Vagina (tissue), 2 donors: Measurements from ENCODE around the gene MAPK11. TPM values are rescaled to one million over a fixed set of nuclear protein-coding genes. Genes with fewer than 3 reads are reported as not detected.

Experiments
- DNase-seq, 2 donors: peaks; one replicate each; pipeline ENCODE4 v3.0.0-alpha.2; 2017; ENCODE audit errors: extremely low spot score in 2 of 2
- H3K27ac ChIP-seq: fragments of 200-600 bp; sonication (generic); one replicate; pipeline ENCODE4 v1.5.1; 2019
- H3K27me3 ChIP-seq: fragments of 200-600 bp; sonication (generic); one replicate; pipeline ENCODE4 v1.5.1; 2019
- H3K36me3 ChIP-seq, 2 donors: fragments of 200-600 bp; sonication (generic); one replicate each; pipeline ENCODE4 v1.5.1; 2017 to 2019
- H3K4me1 ChIP-seq: fragments of 200-600 bp; sonication (generic); one replicate; pipeline ENCODE4 v1.5.1; 2019
- H3K4me3 ChIP-seq, 2 donors: fragments of 200-600 bp; sonication (generic); 1 replicate in 1 of 2; 2 replicates in 1 of 2; pipeline ENCODE4 v1.5.1; 2016 to 2019
- H3K9me3 ChIP-seq: fragments of 200-600 bp; sonication (generic); one replicate; pipeline ENCODE4 v1.5.1; 2019
- POLR2A ChIP-seq, 2 donors: fragments of 450-650 bp; IDR thresholded peaks; one replicate each; pipeline ENCODE4 v1.6.1; 2017; ENCODE audit warnings: antibody characterized with exemption in 2 of 2, mild to moderate bottlenecking in 2 of 2, moderate library complexity in 2 of 2
- POLR2AphosphoS5 ChIP-seq, 2 donors: sonication (generic); formaldehyde crosslinking; IDR thresholded peaks; one replicate each; pipeline ENCODE4 v1.9.0; 2017; ENCODE audit warnings: antibody characterized with exemption in 2 of 2, mild to moderate bottlenecking in 2 of 2, low read depth in 1 of 2; ENCODE audit not compliant: insufficient read depth in 1 of 2
- intact Hi-C: fragments of 100-400 bp; cut with DNase I; formaldehyde crosslinking; loops from one replicate; pipeline ENCODE4 v1.15.1; 2023
- total RNA-seq: library from RNA; depleted of rRNA; stranded (reverse); fragments of >200 nt; gene quantifications from one replicate; pipeline ENCODE4 v1.2.3, GENCODE V29; 2016
- TF ChIP-seq, protein P1 (sequence below), 3 experiments: fragments of 450-650 bp in 2 of 3; fragments of 200-600 bp in 1 of 3; sonication (generic) in 1 of 3; IDR thresholded peaks; one replicate each; pipeline ENCODE4 v1.5.1; 2017 to 2019; ENCODE audit warnings: antibody characterized with exemption in 3 of 3, mild to moderate bottlenecking in 2 of 3, moderate library complexity in 2 of 3

Gene MAPK11
- total RNA-seq, 1 donor from 2014 or later, result 7.4 TPM

DNA sequence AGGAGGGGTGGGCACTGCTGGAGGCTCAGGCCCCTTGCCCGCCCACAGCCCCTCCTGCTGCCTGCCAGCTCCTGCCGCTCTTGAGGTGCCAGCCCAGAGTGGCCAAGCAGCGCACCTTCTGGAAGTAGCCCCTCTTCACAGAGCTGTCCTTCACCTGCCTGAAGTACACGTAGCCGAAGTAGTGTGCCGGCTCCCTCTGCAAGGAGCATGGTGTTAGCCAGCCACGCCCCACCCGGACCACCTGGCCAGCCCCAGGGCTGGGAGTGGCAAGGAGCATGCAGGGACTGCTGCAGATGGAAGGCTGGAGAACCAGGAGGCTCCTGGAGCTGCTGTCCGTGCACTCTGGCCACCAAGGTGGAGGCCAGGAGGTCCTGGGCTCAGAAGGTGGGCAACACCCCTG lies 47.0 kb upstream of the MAPK11 start:
- Histone ChIP-seq H3K4me3 (no peak overlapping the region), H3K4me1 (no peaks in the 10 kb centered on the region), H3K27ac (no peak overlapping the region), H3K36me3 (no peaks in the 10 kb centered on the region), H3K27me3 (no peaks in the 10 kb centered on the region), H3K9me3 (no peaks in the 10 kb centered on the region)
- intact Hi-C loops, result no loop called here
- TF ChIP-seq POLR2A (IDR thresholded peaks at IDR 0.05), result no peak
- no peak for DNase-seq

DNA sequence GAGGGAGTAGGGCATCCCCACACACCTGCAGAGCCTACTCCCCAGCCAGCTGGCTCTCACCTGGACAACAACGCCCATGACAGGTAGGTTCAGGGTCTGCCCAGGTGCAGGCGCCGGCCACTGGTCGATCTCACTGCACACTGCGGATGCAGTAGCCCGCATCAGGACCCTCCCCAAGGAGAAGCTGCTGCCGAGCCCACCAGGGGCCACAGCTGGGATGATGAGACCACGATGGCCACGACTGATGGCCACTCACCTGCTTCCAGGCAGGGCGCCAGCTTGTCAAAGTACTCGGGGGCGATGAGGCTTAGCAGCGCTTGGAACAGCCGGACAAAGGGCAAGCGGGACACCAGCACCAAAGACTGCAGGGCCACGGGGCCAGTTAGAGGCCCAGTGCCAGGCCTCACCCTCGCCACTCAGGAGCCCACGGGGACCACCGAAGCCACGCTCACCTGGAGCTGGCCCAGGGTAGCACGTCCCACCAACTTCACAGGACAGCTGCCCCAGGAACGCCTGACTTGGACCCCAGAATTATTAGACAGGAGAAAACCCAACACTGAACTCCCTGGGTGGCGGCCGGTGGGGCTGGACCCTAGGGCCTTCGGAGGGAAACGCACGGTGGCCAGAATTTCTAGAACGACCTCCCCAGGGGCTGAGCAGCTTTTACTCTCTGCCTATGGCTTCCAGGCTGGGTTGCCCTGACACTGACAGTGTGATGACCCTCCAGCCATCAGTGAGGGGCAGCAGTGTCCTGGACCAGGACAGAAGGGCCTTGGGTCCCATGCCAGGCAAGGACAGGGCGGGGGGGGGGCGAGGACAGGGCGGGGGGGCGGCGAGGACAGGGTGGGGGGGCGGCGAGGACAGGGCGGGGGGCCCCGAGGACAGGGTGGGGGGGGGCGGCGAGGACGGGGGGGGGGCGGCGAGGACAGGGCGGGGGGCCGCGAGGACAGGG lies 46.2 kb upstream of the MAPK11 start:
- Histone ChIP-seq H3K27me3 (no peaks in the 10 kb centered on the region), H3K4me1 (no peaks in the 10 kb centered on the region), H3K4me3 (no peak overlapping the region), H3K27ac (no peak overlapping the region), H3K9me3 (no peaks in the 10 kb centered on the region), H3K36me3 (no peaks in the 10 kb centered on the region)
- DNase-seq, result no peak
- TF ChIP-seq, protein P1, sequence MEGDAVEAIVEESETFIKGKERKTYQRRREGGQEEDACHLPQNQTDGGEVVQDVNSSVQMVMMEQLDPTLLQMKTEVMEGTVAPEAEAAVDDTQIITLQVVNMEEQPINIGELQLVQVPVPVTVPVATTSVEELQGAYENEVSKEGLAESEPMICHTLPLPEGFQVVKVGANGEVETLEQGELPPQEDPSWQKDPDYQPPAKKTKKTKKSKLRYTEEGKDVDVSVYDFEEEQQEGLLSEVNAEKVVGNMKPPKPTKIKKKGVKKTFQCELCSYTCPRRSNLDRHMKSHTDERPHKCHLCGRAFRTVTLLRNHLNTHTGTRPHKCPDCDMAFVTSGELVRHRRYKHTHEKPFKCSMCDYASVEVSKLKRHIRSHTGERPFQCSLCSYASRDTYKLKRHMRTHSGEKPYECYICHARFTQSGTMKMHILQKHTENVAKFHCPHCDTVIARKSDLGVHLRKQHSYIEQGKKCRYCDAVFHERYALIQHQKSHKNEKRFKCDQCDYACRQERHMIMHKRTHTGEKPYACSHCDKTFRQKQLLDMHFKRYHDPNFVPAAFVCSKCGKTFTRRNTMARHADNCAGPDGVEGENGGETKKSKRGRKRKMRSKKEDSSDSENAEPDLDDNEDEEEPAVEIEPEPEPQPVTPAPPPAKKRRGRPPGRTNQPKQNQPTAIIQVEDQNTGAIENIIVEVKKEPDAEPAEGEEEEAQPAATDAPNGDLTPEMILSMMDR (IDR thresholded peaks at IDR 0.05), result no peak
- TF ChIP-seq POLR2AphosphoS5 (IDR thresholded peaks at IDR 0.05; ENCODE audit: insufficient read depth in 1 of 2, low read depth in 1 of 2), result no peak
- TF ChIP-seq POLR2A (IDR thresholded peaks at IDR 0.05), result no peak
- intact Hi-C loops, result no loop called here

DNA sequence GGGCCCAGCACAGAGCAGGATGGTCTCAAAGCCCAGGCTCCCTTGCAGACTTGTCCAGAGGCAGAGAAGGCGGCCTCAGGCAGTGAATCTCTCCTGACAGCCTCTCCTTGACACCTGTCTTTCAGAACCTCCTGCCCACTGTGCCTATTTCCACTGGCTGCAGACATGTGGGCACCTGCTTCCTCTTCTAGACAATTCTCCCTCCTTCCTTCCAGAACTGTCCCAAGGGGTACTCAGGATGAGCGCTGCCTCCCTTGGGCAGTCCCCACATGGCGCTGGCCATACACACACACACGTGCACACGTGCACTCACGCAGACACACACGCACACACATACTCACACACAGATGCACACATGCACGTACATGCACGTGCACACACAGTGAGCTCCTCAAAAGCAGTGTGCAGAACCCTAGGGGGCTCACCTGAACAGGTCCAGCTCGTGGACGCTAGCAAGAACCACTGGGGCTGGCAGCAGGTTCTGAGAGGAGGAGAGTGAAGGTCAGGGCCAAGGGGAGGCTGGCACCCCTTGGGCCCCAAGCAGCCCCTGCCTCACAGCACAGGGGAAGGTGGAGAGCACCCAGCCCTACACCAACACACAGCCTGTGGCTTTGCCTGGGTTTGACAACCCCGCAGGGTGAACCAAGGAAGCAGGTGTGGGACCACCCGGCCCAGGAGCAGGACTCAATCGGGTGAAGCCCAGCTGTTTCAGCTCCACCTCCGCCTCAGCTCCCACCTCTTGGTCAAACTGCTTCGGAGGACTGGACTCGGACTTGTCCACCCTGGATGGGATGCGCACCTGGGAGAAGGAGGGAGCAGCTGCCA lies 45.3 kb upstream of the MAPK11 start:
- Histone ChIP-seq H3K4me3 (no peak overlapping the region), H3K4me1 (no peaks in the 10 kb centered on the region), H3K27ac (no peak overlapping the region), H3K9me3 (no peaks in the 10 kb centered on the region), H3K27me3 (no peaks in the 10 kb centered on the region), H3K36me3 (no peaks in the 10 kb centered on the region)
- DNase-seq, result no peak
- no peak for TF ChIP-seq POLR2A (IDR thresholded peaks at IDR 0.05)
- TF ChIP-seq, protein P1 (IDR thresholded peaks at IDR 0.05), result no peak
- TF ChIP-seq POLR2AphosphoS5 (IDR thresholded peaks at IDR 0.05; ENCODE audit: insufficient read depth in 1 of 2, low read depth in 1 of 2), result no peak
- intact Hi-C loops, result no loop called here

DNA sequence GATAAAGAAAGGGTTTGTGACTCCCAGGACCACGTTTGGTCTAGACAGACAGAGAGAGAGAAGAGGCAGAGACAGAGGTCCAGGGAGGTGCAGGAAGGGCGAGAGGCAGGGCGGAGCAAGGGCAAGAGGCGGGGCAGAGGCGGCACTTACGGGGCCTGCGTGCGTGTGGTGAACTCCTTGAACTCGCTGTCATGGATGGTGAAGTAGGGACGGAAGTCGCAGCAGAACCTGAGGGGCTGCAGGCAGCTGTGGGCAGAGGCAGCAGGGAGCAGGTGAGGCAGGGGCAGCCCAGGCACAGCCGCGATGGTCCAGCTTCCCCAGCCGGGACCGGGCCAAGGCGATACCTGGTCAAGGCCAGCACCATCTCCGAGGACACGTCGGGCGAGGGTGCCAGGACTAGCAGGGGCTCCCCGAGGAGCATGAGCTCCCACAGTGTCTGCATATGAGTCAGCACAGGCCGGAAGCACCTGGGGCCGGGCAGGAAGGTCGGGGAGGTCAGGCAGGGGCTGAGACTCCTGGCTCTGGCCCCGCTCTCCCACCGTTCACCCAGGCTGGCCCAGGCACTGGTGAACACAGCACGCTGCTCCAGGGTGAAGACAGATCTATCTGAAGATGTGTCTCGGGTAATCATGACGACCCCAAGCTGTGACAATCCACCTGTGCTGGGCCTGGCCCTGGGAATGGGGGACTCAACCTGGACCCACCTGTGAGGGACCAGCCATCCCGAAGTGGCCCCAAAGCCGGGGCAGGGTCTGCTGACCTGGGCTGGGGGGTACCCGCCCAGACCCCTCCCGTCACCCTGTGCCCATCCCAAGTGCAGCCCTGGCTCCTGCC lies 44.5 kb upstream of the MAPK11 start:
- Histone ChIP-seq H3K36me3 (no peaks in the 10 kb centered on the region), H3K27ac (no peak overlapping the region)
- no peak for DNase-seq

DNA sequence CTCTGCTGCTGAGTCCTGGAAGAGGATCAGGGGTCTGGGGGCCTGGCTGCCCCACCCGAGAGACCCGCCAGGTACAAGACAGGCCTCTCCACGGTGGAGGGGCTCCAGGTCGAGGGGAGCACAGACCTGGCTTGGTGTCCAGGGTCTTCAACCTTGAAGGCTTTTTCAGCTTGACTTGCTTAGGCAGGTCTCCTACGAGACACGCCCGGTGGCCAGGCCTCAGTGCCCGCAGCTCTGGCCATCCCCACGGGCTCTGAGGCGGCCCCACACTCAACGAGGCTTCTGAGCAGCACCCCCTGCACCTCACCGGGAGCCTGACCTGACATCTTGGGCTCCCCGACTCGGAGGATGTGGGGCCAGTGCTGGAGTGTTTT lies 43.9 kb upstream of the MAPK11 start:
- Histone ChIP-seq H3K9me3 (no peaks in the 10 kb centered on the region), H3K27me3 (no peaks in the 10 kb centered on the region), H3K4me3 (no peak overlapping the region), H3K4me1 (peaks cover 4% of the 10 kb centered on the region), H3K27ac (no peak overlapping the region), H3K36me3 (no peaks in the 10 kb centered on the region)
- no peak for DNase-seq
- TF ChIP-seq POLR2AphosphoS5 (IDR thresholded peaks at IDR 0.05; ENCODE audit: insufficient read depth in 1 of 2, low read depth in 1 of 2) (no peak), POLR2A (IDR thresholded peaks at IDR 0.05) (no peak)
- TF ChIP-seq, protein P1 (IDR thresholded peaks at IDR 0.05), result no peak
- intact Hi-C loops, result no loop called here

More for the DNA sequence above, 44.5 kb upstream of the MAPK11 start:
- H3K4me1 ChIP-seq, result no peaks in the 10 kb centered on the region
- intact Hi-C loops, result no loop called here
- H3K4me3 ChIP-seq, result peak overlapping the region; percentile 8 to 21
- no peaks in the 10 kb centered on the region for H3K27me3 ChIP-seq
- no peaks in the 10 kb centered on the region for H3K9me3 ChIP-seq
- TF ChIP-seq POLR2AphosphoS5 (IDR thresholded peaks at IDR 0.05; ENCODE audit: insufficient read depth in 1 of 2, low read depth in 1 of 2) (peak in 1 of 2 donors; percentile 25), POLR2A (IDR thresholded peaks at IDR 0.05) (no peak)
